ENCODE results near the gene THADA. TPM values are rescaled to one million over a fixed set of nuclear protein-coding genes. Genes with fewer than 3 reads are reported as not detected.

THADA gene
- total RNA-seq, 1 donor from 2014 or later, result 29.3 TPM

- no peak overlapping the region for H2AFZ ChIP-seq (replicated peaks)
- H3K36me3 ChIP-seq, result no peaks in the 10 kb centered on the region
- no peak overlapping the region for H3K4me3 Mint-ChIP-seq
- no peaks in the 10 kb centered on the region for H3K9me3 ChIP-seq (ENCODE audit: low read depth)
- H3F3A ChIP-seq (ENCODE audit: low read depth), result no peaks in the 10 kb centered on the region
- H3K27me3 ChIP-seq, result no peaks in the 10 kb centered on the region
- H3K4me1 ChIP-seq, result peaks cover 11% of the 10 kb centered on the region
- no peaks in the 10 kb centered on the region for H3K27me3 Mint-ChIP-seq (ENCODE audit: insufficient read depth, low read depth)
- no peak for DNase-seq (ENCODE audit: low spot score)
- H3K9me3 Mint-ChIP-seq, result no peaks in the 10 kb centered on the region
- no peak overlapping the region for H3K4me3 ChIP-seq
- no peak overlapping the region for H3K27ac Mint-ChIP-seq
- TF ChIP-seq EZH2phosphoT487 (IDR thresholded peaks at IDR 0.05), result no peak
- TF ChIP-seq EZH2 (IDR thresholded peaks at IDR 0.05), result no peak
- TF ChIP-seq CTCF (IDR thresholded peaks at IDR 0.05), result no peak
- no peak overlapping the region for H3K9ac ChIP-seq
- peaks cover 30% of the 10 kb centered on the region for H3K4me1 Mint-ChIP-seq
- no peaks in the 10 kb centered on the region for H3K79me2 ChIP-seq (ENCODE audit: low read depth)
- H3K36me3 Mint-ChIP-seq, result peaks cover 5% of the 10 kb centered on the region
- H4K20me1 ChIP-seq (ENCODE audit: low read depth), result no peaks in the 10 kb centered on the region
- H3K4me2 ChIP-seq, result no peak overlapping the region
- H3K27ac ChIP-seq, result no peak overlapping the region
These were observed 130.6 kb downstream of the THADA start for GRCh38 chr2:43465234-43465633.

GRCh38 chr2:43464590-43464989 is 131.2 kb downstream of the THADA start:
- no peaks in the 10 kb centered on the region for H3K27me3 ChIP-seq
- no peak overlapping the region for H3K4me3 ChIP-seq
- H3K9me3 ChIP-seq (ENCODE audit: low read depth), result no peaks in the 10 kb centered on the region
- Mint-ChIP-seq H3K27me3 (ENCODE audit: insufficient read depth, low read depth) (no peaks in the 10 kb centered on the region), H3K27ac (no peak overlapping the region), H3K4me3 (no peak overlapping the region), H3K36me3 (peaks cover 5% of the 10 kb centered on the region), H3K9me3 (no peaks in the 10 kb centered on the region), H3K4me1 (peaks cover 30% of the 10 kb centered on the region)
- no peak overlapping the region for H3K4me2 ChIP-seq
- peaks cover 11% of the 10 kb centered on the region for H3K4me1 ChIP-seq
- no peaks in the 10 kb centered on the region for H3K79me2 ChIP-seq (ENCODE audit: low read depth)
- DNase-seq (ENCODE audit: low spot score), result no peak
- no peaks in the 10 kb centered on the region for H4K20me1 ChIP-seq (ENCODE audit: low read depth)
- no peak overlapping the region for H3K9ac ChIP-seq
- TF ChIP-seq EZH2phosphoT487 (IDR thresholded peaks at IDR 0.05), result no peak
- no peak for TF ChIP-seq CTCF (IDR thresholded peaks at IDR 0.05)
- TF ChIP-seq EZH2 (IDR thresholded peaks at IDR 0.05), result no peak
- no peaks in the 10 kb centered on the region for H3K36me3 ChIP-seq
- H3K27ac ChIP-seq, result no peak overlapping the region
- H2AFZ ChIP-seq (replicated peaks), result no peak overlapping the region
- H3F3A ChIP-seq (ENCODE audit: low read depth), result no peaks in the 10 kb centered on the region

GRCh38 chr2:43462866-43463641 is 132.8 kb downstream of the THADA start:
- Mint-ChIP-seq H3K4me1 (peaks cover 30% of the 10 kb centered on the region), H3K9me3 (no peaks in the 10 kb centered on the region), H3K4me3 (no peak overlapping the region), H3K36me3 (peaks cover 5% of the 10 kb centered on the region), H3K27ac (no peak overlapping the region), H3K27me3 (ENCODE audit: insufficient read depth, low read depth) (no peaks in the 10 kb centered on the region)
- no peak for TF ChIP-seq EZH2 (IDR thresholded peaks at IDR 0.05)
- TF ChIP-seq CTCF (IDR thresholded peaks at IDR 0.05), result no peak
- TF ChIP-seq EZH2phosphoT487 (IDR thresholded peaks at IDR 0.05), result no peak
- Histone ChIP-seq H3K27ac (no peak overlapping the region), H3K4me1 (peaks cover 11% of the 10 kb centered on the region), H2AFZ (replicated peaks) (no peak overlapping the region), H3K27me3 (no peaks in the 10 kb centered on the region), H3F3A (ENCODE audit: low read depth) (no peaks in the 10 kb centered on the region), H3K4me2 (no peak overlapping the region), H4K20me1 (ENCODE audit: low read depth) (no peaks in the 10 kb centered on the region), H3K9me3 (ENCODE audit: low read depth) (no peaks in the 10 kb centered on the region), H3K4me3 (no peak overlapping the region), H3K36me3 (no peaks in the 10 kb centered on the region), H3K9ac (no peak overlapping the region), H3K79me2 (ENCODE audit: low read depth) (no peaks in the 10 kb centered on the region)
- no peak for DNase-seq (ENCODE audit: low spot score)

Data from neural progenitor cell (in vitro differentiated cells).